Psoas muscle (tissue), 8 donors: ENCODE results near the gene SLC43A1. TPM values are rescaled to one million over a fixed set of nuclear protein-coding genes. Genes with fewer than 3 reads are reported as not detected.

ENCODE experiments used
- ATAC-seq, 4 donors: fragments of 200-7000 bp; cut with Tn5 transposase; one replicate each; pipeline ENCODE4 v1.9.1; 2020; ENCODE audit warnings: moderate library complexity in 3 of 4, mild to moderate bottlenecking in 2 of 4
- DNase-seq, 2 donors: peaks; one replicate each; pipeline ENCODE4 v3.0.0-alpha.2; 2020
- H3K27ac ChIP-seq: fragments of 200-600 bp; one replicate; pipeline ENCODE4 v1.8.0; 2022
- H3K27me3 ChIP-seq, 3 donors: fragments of 200-600 bp in 1 of 3; one replicate each; pipeline versions ENCODE4 v1.6.1 to v1.8.0; 2013 to 2022; ENCODE audit warnings: low read length in 2 of 3, mild to moderate bottlenecking in 2 of 3, moderate library complexity in 1 of 3; ENCODE audit not compliant: insufficient read depth in 3 of 3
- H3K36me3 ChIP-seq, 2 donors: fragments of 200-600 bp in 1 of 2; one replicate each; pipeline versions ENCODE4 v1.6.1 to v1.8.0; 2013 to 2022; ENCODE audit warnings: low read depth in 1 of 2, mild to moderate bottlenecking in 1 of 2, moderate library complexity in 1 of 2; ENCODE audit not compliant: insufficient read depth in 1 of 2
- H3K4me1 ChIP-seq: fragments of 200-600 bp; one replicate; pipeline ENCODE4 v1.8.0; 2022
- H3K4me3 ChIP-seq: fragments of 200-600 bp; one replicate; pipeline ENCODE4 v1.8.0; 2022; ENCODE audit warnings: mild to moderate bottlenecking
- H3K9me3 ChIP-seq: fragments of 200-600 bp; one replicate; pipeline ENCODE4 v1.8.0; 2022
- WGBS, 3 donors: extraction: QIAGEN DNeasy Blood & Tissue Kit; methylation state at CpG; one replicate each; pipeline versions ENCODE4 v1.1.6 to v1.1.7; 2013; 5-methylcytosine and 5-hydroxymethylcytosine counted together
- intact Hi-C, 2 donors: fragments of 100-400 bp; cut with DNase I; formaldehyde crosslinking; loops; one replicate each; pipeline versions ENCODE4 v1.11.0 to v1.14.2; 2022
- polyA plus RNA-seq, 3 donors: library from polyadenylated mRNA; stranded (reverse); fragments of 200-250 nt; gene quantifications; one replicate each; pipeline ENCODE4 v1.2.3, GENCODE V29; 2013
- total RNA-seq, 4 donors: library from RNA; stranded (reverse); fragmentation: NEBNext Ultra II Directional in 2 of 4; extraction: Animal tissue kit (Norgen Biotek cat#: 25700) in 2 of 4; gene quantifications; one replicate each; pipeline versions ENCODE4 v1.2.1 to v1.2.4, GENCODE V29; 2021 to 2023
- TF ChIP-seq, protein P1 (sequence below): fragments of 200-600 bp; IDR thresholded peaks from one replicate; pipeline ENCODE4 v1.8.0; 2022; ENCODE audit warnings: antibody characterized with exemption
- donor health status: healthy with polysubstance abuse.
- donor health status: DM: no; HTN: no; CAD: no; lungs with moderate emphysema.
- donor health status: Bipolar disorder and iron deficiency.
- donor health status: healthy.
- donor health status: DM: yes; HTN: yes; CAD: no.
- donor health status: DM: no; HTN: no; CAD: no.
- donor health status: DM: no; HTN: no; CAD: no.
- donor health status: DM: yes; HTN: yes; CAD: no.

Gene SLC43A1
- total and polyA plus RNA-seq, 7 donors = 3.5 to 15.3 (median 7.5) TPM

DNA sequence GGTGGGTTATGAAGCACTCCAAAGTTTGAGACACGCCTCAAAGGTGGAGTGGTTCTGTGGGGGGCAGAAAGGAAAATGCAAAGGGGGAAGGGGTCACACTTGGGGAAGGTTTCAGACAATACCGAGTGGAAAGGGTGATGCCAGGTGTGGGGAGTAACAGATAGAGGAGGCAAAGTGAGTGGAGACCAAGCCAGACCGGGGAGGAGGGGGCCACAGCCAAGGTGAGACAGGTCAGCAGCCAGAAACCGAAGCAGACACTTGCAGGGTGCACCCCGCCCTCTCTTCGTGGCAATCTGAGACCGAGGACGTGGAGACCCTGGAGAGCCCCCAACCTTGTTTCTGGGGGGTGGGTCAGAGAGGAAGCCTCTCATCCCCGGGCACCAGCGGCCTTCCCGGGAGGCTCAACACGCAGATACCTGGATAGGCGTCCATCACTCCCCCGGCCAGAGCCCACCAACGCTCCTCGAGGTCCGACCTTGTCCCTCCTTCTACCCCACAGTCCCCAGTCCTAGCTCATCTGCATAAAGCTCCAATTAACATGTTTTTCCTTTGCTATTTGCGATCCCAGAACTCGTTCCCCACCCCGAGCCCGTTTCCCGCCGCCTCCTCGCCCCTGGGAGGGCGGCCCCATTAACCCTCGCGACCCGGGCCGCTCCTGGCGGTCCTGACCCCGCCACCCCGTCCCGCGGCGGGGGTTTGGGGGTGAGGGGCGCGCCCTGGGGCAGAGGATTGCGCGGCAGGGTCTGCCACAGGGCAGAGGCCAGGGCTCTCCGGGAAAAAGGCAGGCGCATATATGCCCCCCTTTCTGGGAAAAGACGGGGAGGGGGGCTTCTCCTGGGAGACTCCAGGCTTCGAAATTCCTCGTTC, 33.4 kb downstream of the SLC43A1 start:
- Histone ChIP-seq H3K9me3 (no peaks in the 10 kb centered on the region), H3K4me3 (peak overlapping the region; percentile 61), H3K36me3 (peaks cover 0 to 32% of the 10 kb centered on the region in 2 donors), H3K27ac (no peak overlapping the region), H3K4me1 (peaks cover 11% of the 10 kb centered on the region), H3K27me3 (peaks cover 0 to 6% (median 5%) of the 10 kb centered on the region in 3 donors)
- TF ChIP-seq, protein P1, sequence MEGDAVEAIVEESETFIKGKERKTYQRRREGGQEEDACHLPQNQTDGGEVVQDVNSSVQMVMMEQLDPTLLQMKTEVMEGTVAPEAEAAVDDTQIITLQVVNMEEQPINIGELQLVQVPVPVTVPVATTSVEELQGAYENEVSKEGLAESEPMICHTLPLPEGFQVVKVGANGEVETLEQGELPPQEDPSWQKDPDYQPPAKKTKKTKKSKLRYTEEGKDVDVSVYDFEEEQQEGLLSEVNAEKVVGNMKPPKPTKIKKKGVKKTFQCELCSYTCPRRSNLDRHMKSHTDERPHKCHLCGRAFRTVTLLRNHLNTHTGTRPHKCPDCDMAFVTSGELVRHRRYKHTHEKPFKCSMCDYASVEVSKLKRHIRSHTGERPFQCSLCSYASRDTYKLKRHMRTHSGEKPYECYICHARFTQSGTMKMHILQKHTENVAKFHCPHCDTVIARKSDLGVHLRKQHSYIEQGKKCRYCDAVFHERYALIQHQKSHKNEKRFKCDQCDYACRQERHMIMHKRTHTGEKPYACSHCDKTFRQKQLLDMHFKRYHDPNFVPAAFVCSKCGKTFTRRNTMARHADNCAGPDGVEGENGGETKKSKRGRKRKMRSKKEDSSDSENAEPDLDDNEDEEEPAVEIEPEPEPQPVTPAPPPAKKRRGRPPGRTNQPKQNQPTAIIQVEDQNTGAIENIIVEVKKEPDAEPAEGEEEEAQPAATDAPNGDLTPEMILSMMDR = no peak
- DNase-seq = no peak
- WGBS, 3 donors = 18 to 33% (median 21%) methylated on average over 35 to 44 of the region's 44 CpGs
- intact Hi-C loops = loop anchor here (2.0 to 5.0 kb wide), 2 partner anchors 19 to 135 kb away; no protein-coding TSS in a partner anchor
- peak in 2 of 4 donors; percentile 3 to 4 for ATAC-seq

DNA sequence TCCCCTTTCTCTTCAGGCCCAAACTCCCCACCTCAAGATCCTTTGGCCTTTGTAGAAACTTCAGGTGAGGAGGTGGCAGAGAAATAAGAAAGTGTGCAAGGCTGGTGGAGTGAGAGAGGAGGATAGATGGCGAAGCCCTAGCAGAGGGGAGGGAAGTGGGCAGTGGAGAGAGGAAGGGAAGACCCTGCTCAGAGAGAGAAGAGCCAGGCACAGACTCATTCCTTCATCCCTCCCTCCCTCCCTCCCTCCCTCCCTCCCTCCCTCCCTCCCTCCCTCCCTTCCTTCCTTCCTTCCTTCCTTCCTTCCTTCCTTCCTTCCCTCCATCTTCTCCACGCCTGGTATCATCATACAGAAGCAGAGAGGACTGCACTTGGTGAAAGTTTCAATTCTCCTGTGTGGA, 34.2 kb downstream of the SLC43A1 start:
- Histone ChIP-seq H3K9me3 (no peaks in the 10 kb centered on the region), H3K27me3 (peaks cover 0 to 6% (median 5%) of the 10 kb centered on the region in 3 donors)
- 42 to 100% (median 86%) methylated on average over 1 to 2 of the region's 2 CpGs for WGBS, 3 donors

DNA sequence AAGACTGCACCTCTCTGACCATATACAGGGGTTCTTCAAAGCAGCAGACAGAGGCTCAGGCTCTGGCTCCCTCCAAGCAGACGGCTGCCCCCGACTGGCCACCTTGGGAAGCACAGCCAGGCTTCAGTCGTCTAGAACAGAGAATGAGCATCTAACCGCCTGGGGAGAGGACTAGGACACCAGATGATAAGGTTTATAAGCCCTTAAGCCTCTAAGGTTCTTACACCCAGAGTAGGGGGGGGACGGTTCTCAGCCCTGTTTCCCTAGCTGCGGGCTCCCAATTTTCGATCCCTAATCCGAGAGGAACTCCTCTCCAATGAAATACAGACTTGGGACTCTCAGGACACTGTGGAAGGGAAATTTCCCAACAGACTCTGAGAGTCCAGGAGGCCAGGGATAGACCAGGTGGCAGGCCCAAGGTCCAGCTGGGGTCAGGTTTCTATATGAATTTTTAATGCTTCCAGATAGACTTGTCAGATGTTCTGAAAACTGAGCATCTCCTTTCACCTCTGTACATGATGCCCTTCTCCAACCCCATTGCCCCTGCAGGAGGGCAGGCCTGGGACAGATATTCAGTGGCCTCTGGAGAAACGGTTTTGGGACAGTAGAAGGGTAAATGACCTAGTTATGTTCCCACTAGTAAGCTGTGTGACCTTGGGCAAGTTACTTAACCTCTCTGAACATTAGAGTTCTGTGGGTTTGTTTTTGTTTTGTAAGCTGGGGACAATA, 34.9 kb downstream of the SLC43A1 start:
- H3K27ac ChIP-seq = no peak overlapping the region

More for the DNA sequence above, 34.2 kb downstream of the SLC43A1 start:
- TF ChIP-seq, protein P1 = no peak
- Histone ChIP-seq H3K36me3 (peaks cover 0 to 25% of the 10 kb centered on the region in 2 donors), H3K27ac (no peak overlapping the region), H3K4me1 (peaks cover 10% of the 10 kb centered on the region), H3K4me3 (no peak overlapping the region)
- intact Hi-C loops = loop anchor here (2.0 to 5.0 kb wide), 2 partner anchors 19 to 134 kb away; no protein-coding TSS in a partner anchor
- DNase-seq = no peak
- ATAC-seq = no peak

GRCh38 chr11:57479911-57480310, 35.6 kb downstream of the SLC43A1 start:
- ATAC-seq = no peak
- peaks cover 10% of the 10 kb centered on the region for H3K4me1 ChIP-seq
- TF ChIP-seq, protein P1 = no peak
- peaks cover 0 to 7% (median 5%) of the 10 kb centered on the region in 3 donors for H3K27me3 ChIP-seq
- H3K27ac ChIP-seq = no peak overlapping the region
- intact Hi-C loops = loop anchor here (2.0 to 5.0 kb wide), 3 partner anchors 17 to 133 kb away; no protein-coding TSS in a partner anchor
- no peak for DNase-seq
- no peaks in the 10 kb centered on the region for H3K9me3 ChIP-seq
- H3K36me3 ChIP-seq = peaks cover 0 to 11% of the 10 kb centered on the region in 2 donors
- 29 to 31% (median 29%) methylated on average over 4 of the region's 4 CpGs for WGBS, 3 donors
- no peak overlapping the region for H3K4me3 ChIP-seq

More for the DNA sequence above, 34.9 kb downstream of the SLC43A1 start:
- intact Hi-C loops = loop anchor here (2.0 to 5.0 kb wide), 2 partner anchors 18 to 133 kb away; no protein-coding TSS in a partner anchor
- H3K27me3 ChIP-seq = peaks cover 0 to 6% (median 5%) of the 10 kb centered on the region in 3 donors
- TF ChIP-seq, protein P1 = peak; percentile 68
- peak; percentile 66 to 82 for DNase-seq
- no peak overlapping the region for H3K4me3 ChIP-seq
- H3K4me1 ChIP-seq = peaks cover 10% of the 10 kb centered on the region
- 25 to 31% (median 28%) methylated on average over 9 of the region's 9 CpGs for WGBS, 3 donors
- H3K36me3 ChIP-seq = peaks cover 0 to 18% of the 10 kb centered on the region in 2 donors
- peak; percentile 31 to 46 (median 36) for ATAC-seq
- H3K9me3 ChIP-seq = no peaks in the 10 kb centered on the region
